Hematopoietic multipotent progenitor cell (in vitro differentiated cells): ENCODE results near the gene FBXO7. TPM values are rescaled to one million over a fixed set of nuclear protein-coding genes. Genes with fewer than 3 reads are reported as not detected.

Experiments
- DNase-seq, 3 donors: peaks; one replicate each; pipeline ENCODE4 v3.0.0-alpha.2; 2011 to 2015; ENCODE audit warnings: low read depth in 2 of 3, low spot score in 2 of 3
- total RNA-seq: library from RNA; depleted of rRNA; stranded (reverse); fragments of >200 nt; gene quantifications from one replicate; pipeline ENCODE4 v1.2.3, GENCODE V29; 2012

Gene FBXO7
- total RNA-seq, 1 donor, result 111 TPM

- DNase-seq, result no peak
These were observed 73.4 kb downstream of the FBXO7 start for GRCh38 chr22:32548039-32548438.

Other genes with a start within 250 kb of the FBXO7 start
- gene SLC5A4, start 219.5 kb upstream of the FBXO7 start, total RNA-seq, result not detected
- gene RFPL3, start 116.9 kb upstream of the FBXO7 start, total RNA-seq, result not detected
- gene RTCB, start 62.6 kb upstream of the FBXO7 start, total RNA-seq, result 77.0 TPM
- not detected for gene BPIFC, start 10.4 kb upstream of the FBXO7 start, total RNA-seq